GM12801 (cell line): ENCODE data around the gene ABLIM2.

Experiments used
- CTCF ChIP-seq: IDR thresholded peaks from one replicate; pipeline ENCODE4 v1.5.1; 2011; ENCODE audit warnings: control low read depth; ENCODE audit not compliant: insufficient read length; ENCODE audit errors: extremely low read depth

The ABLIM2 gene

GRCh38 chr4:8033829-8034528 lies 124.6 kb downstream of the ABLIM2 start:
- TF ChIP-seq CTCF: no peak

- no peak for TF ChIP-seq CTCF
Measured at GRCh38 chr4:8033067-8033755, 125.4 kb downstream of the ABLIM2 start.

GRCh38 chr4:8032381-8032780 lies 126.2 kb downstream of the ABLIM2 start:
- no peak for TF ChIP-seq CTCF

GRCh38 chr4:8030121-8030781 lies 128.4 kb downstream of the ABLIM2 start:
- TF ChIP-seq CTCF: no peak

- no peak for TF ChIP-seq CTCF
Measured at GRCh38 chr4:8029689-8030088, 128.9 kb downstream of the ABLIM2 start.

- TF ChIP-seq CTCF: no peak
Measured at GRCh38 chr4:8028884-8029568, 129.6 kb downstream of the ABLIM2 start.

GRCh38 chr4:8028368-8028767 lies 130.2 kb downstream of the ABLIM2 start:
- TF ChIP-seq CTCF: no peak
